ENCODE measurements around the gene PDCD11.
A peak's percentile ranks its signal among the peaks of the same experiment; 100 is the strongest.

Gene PDCD11

DNA sequence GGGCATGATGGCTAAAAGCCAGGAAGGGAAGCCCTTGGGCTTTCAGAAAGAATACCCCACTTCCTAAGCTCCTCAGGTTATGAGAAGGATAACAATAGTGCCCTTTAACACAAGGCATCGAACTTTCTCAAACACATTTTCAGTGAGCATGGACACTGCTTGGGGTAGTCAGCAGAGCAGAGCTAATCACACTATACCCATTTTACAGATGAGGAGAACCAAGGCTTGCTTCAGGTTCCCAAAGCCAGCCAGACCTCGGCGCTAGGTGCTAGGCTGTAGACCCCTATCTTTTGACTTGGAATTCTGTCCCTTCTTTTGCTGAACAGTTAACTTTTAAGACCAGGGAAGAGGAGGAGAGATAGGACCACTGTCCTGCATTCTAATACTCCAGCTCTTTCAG lies 98.9 kb downstream of the PDCD11 start:
- no peak overlapping the region for H3K4me3 ChIP-seq (ENCODE audit: low read depth in 1 of 5, low read length in 5 of 5)
- H3K9ac ChIP-seq (ENCODE audit: low read length in 5 of 5): peak overlapping the region in 1 of 5 donors; percentile 25
- H3K27me3 ChIP-seq (ENCODE audit: control insufficient read depth in 5 of 5, insufficient read depth in 4 of 5, low read length in 5 of 5): peaks cover 16 to 52% (median 27%) of the 10 kb centered on the region in 5 donors
- H3K36me3 ChIP-seq (ENCODE audit: control insufficient read depth in 5 of 5, insufficient read depth in 5 of 5, low read length in 5 of 5): no peaks in the 10 kb centered on the region
- peaks cover 2 to 16% (median 12%) of the 10 kb centered on the region in 5 donors for H3K4me1 ChIP-seq (ENCODE audit: control insufficient read depth in 5 of 5, insufficient read depth in 5 of 5, low read length in 5 of 5)
- H3K27ac ChIP-seq (ENCODE audit: low read depth, low read length): no peak overlapping the region
- H3K9me3 ChIP-seq (ENCODE audit: control insufficient read depth in 5 of 5, low read length in 5 of 5): no peaks in the 10 kb centered on the region

Measured in subcutaneous abdominal adipose tissue (tissue), 5 donors.